Transverse colon (tissue), 4 donors: ENCODE results near the gene KAT2B. TPM values are rescaled to one million over a fixed set of nuclear protein-coding genes. Genes with fewer than 3 reads are reported as not detected.

Experiments
- DNase-seq: peaks from one replicate; pipeline ENCODE4 v3.0.0-alpha.2; 2019
- H3K27ac ChIP-seq, 4 donors: fragments of 200-600 bp; sonication (generic); 2 replicates each; pipeline ENCODE4 v1.5.1; 2016 to 2018; ENCODE audit warnings: inconsistent platforms in 4 of 4
- H3K27me3 ChIP-seq: fragments of 200-600 bp; sonication (generic); 2 replicates; pipeline ENCODE4 v1.5.1; 2017; ENCODE audit warnings: inconsistent platforms
- H3K36me3 ChIP-seq, 4 donors: fragments of 200-600 bp; sonication (generic); 2 replicates each; pipeline ENCODE4 v1.5.1; 2017 to 2019; ENCODE audit warnings: inconsistent platforms in 4 of 4
- H3K4me1 ChIP-seq, 4 donors: fragments of 200-600 bp; sonication (generic); 2 replicates each; pipeline ENCODE4 v1.5.1; 2017 to 2020; ENCODE audit warnings: inconsistent platforms in 4 of 4
- H3K4me3 ChIP-seq, 4 donors: fragments of 200-600 bp; sonication (generic); 1 replicate in 1 of 4; 2 replicates in 3 of 4; pipeline versions ENCODE4 v1.5.1 to v1.6.1; 2017 to 2019; ENCODE audit warnings: inconsistent platforms in 4 of 4
- H3K9me3 ChIP-seq, 2 donors: fragments of 200-600 bp; sonication (generic); 2 replicates each; pipeline ENCODE4 v1.5.1; 2017 to 2019; ENCODE audit warnings: inconsistent platforms in 2 of 2
- EP300 ChIP-seq: sonication (generic); formaldehyde crosslinking; IDR thresholded peaks from one replicate; pipeline ENCODE4 v1.6.1; 2017; ENCODE audit warnings: antibody characterized with exemption, low read depth
- POLR2A ChIP-seq: fragments of 450-650 bp; IDR thresholded peaks from one replicate; pipeline ENCODE4 v1.6.1; 2016; ENCODE audit warnings: antibody characterized with exemption, mild to moderate bottlenecking, moderate library complexity
- POLR2AphosphoS5 ChIP-seq, 3 donors: sonication (generic); formaldehyde crosslinking; IDR thresholded peaks; one replicate each; pipeline ENCODE4 v1.6.1; 2016; ENCODE audit warnings: antibody characterized with exemption in 3 of 3
- WGBS, 2 donors: methylation state at CpG; one replicate each; pipeline ENCODE4 v1.1.5; 2018; ENCODE audit warnings: low coverage in 1 of 2; 5-methylcytosine and 5-hydroxymethylcytosine counted together
- in situ Hi-C, 4 donors: fragments of 200-750 bp; cut with MboI; loops; one replicate each; pipeline versions ENCODE4 v1.15.0 to v1.15.1; 2017; ENCODE audit warnings: low sequenced_read_pairs in 3 of 4, low pct_ligation_motif_present in 1 of 4, low pct_unique_long_range_greater_than_20kb in 1 of 4
- intact Hi-C: fragments of 100-400 bp; cut with DNase I; formaldehyde crosslinking; loops from one replicate; pipeline ENCODE4 v1.15.1; 2023; ENCODE audit warnings: low total_unique reads
- total RNA-seq, 4 donors: library from RNA; depleted of rRNA; stranded (reverse); fragments of >200 nt; gene quantifications; one replicate each; pipeline ENCODE4 v1.1.0, GENCODE V29; 2016
- TF ChIP-seq, protein P1 (sequence below), 5 experiments: fragments of 200-600 bp in 3 of 5; fragments of 450-650 bp in 2 of 5; sonication (generic) in 3 of 5; IDR thresholded peaks; 1 replicate in 2 of 5; 2 replicates in 3 of 5; pipeline ENCODE4 v1.5.1; 2016 to 2017; ENCODE audit warnings: antibody characterized with exemption in 5 of 5, inconsistent platforms in 3 of 5, mild to moderate bottlenecking in 2 of 5, moderate library complexity in 1 of 5

Gene KAT2B
- total RNA-seq, 4 donors from 2014 or later: 21.3 to 35.5 (median 30.2) TPM

DNA sequence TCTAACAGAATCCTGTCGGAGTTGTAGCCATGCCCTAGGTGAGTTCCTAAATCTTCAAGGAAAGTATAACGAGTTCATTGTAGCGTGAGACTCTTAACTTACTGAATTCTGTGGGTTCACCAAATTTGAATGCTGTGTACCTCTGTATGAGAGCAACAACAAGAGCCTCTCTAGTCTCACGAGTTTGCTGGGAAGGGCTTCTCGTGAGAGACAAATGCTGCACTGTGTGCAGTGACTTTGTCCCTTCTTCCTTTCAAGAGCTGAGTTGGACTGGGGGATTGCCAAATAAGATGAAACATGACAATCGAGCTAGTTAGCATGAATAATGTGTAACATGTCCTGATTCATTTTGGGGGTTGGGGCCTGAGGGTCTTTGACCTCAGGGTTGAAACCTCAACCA lies 32.2 kb downstream of the KAT2B start:
- no peak for DNase-seq
- H3K4me3 ChIP-seq: no peak overlapping the region
- intact Hi-C loops: no loop called here
- peaks cover 0 to 4% (median 0%) of the 10 kb centered on the region in 4 donors for H3K36me3 ChIP-seq
- H3K9me3 ChIP-seq: no peaks in the 10 kb centered on the region
- no peak overlapping the region for H3K27ac ChIP-seq
- TF ChIP-seq EP300 (no peak), POLR2A (no peak), POLR2AphosphoS5 (IDR thresholded peaks at IDR 0.05) (no peak)
- TF ChIP-seq, protein P1, sequence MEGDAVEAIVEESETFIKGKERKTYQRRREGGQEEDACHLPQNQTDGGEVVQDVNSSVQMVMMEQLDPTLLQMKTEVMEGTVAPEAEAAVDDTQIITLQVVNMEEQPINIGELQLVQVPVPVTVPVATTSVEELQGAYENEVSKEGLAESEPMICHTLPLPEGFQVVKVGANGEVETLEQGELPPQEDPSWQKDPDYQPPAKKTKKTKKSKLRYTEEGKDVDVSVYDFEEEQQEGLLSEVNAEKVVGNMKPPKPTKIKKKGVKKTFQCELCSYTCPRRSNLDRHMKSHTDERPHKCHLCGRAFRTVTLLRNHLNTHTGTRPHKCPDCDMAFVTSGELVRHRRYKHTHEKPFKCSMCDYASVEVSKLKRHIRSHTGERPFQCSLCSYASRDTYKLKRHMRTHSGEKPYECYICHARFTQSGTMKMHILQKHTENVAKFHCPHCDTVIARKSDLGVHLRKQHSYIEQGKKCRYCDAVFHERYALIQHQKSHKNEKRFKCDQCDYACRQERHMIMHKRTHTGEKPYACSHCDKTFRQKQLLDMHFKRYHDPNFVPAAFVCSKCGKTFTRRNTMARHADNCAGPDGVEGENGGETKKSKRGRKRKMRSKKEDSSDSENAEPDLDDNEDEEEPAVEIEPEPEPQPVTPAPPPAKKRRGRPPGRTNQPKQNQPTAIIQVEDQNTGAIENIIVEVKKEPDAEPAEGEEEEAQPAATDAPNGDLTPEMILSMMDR (IDR thresholded peaks at IDR 0.05): no peak
- peaks cover 0 to 14% (median 0%) of the 10 kb centered on the region in 4 donors for H3K4me1 ChIP-seq
- WGBS, 2 donors: 78 to 91% methylated on average over 6 of the region's 6 CpGs
- no peaks in the 10 kb centered on the region for H3K27me3 ChIP-seq
- in situ Hi-C loops: no loop called here

DNA sequence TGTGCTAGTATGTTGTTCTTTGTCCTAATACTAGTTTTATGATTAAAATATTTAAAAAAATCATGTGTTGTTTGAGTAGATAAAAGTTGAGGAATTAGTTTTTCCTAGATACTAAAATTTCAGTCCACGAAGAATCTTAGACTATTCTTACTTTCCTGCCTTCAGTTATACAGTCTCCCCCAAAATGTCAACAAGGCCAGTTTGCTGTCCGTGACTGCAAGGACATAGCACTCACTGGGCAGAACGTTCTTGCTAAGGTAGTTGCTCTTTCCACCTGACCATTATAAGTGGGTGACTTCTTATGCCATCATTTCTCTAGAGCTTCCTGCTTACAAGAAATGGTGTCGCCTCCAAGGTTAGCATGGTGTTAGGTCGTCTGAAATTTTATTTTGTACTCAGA lies 32.8 kb downstream of the KAT2B start:
- 79 to 83% methylated on average over 5 of the region's 5 CpGs for WGBS, 2 donors
- no peak for TF ChIP-seq EP300
- no peak for TF ChIP-seq POLR2AphosphoS5 (IDR thresholded peaks at IDR 0.05)
- TF ChIP-seq POLR2A: no peak
- TF ChIP-seq, protein P1 (IDR thresholded peaks at IDR 0.05): no peak
- in situ Hi-C loops: no loop called here

DNA sequence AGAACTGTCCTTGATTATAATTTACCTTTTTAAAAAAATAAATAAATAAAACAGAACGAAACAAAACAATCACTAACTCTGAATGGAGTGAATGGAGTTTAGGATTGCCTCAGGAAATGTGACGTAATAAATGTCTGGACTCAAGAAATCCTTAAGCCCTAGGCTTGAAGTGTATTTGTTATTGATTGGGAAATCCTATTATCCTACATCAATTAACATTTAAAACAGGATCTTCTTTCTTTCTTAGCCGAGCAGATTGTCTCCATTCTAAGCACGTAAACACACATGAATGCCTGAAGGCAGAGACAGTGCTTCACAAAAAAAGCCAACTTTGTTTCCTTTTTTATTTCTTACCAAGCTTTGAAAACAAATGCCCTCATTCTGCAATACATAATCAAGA lies 33.4 kb downstream of the KAT2B start:
- in situ Hi-C loops (no loop called here), intact Hi-C loops (no loop called here)
- Histone ChIP-seq H3K27me3 (no peaks in the 10 kb centered on the region), H3K9me3 (no peaks in the 10 kb centered on the region), H3K27ac (no peak overlapping the region), H3K4me1 (peaks cover 0 to 7% (median 0%) of the 10 kb centered on the region in 4 donors), H3K36me3 (peaks cover 0 to 4% (median 0%) of the 10 kb centered on the region in 4 donors), H3K4me3 (no peak overlapping the region)
- 87 to 89% methylated on average over 4 of the region's 4 CpGs for WGBS, 2 donors
- DNase-seq: no peak
- TF ChIP-seq POLR2AphosphoS5 (IDR thresholded peaks at IDR 0.05): no peak

More for the DNA sequence above, 32.8 kb downstream of the KAT2B start:
- intact Hi-C loops: no loop called here
- Histone ChIP-seq H3K36me3 (peaks cover 0 to 4% (median 0%) of the 10 kb centered on the region in 4 donors), H3K27me3 (no peaks in the 10 kb centered on the region), H3K4me1 (peaks cover 0 to 11% (median 0%) of the 10 kb centered on the region in 4 donors), H3K9me3 (no peaks in the 10 kb centered on the region), H3K4me3 (no peak overlapping the region), H3K27ac (no peak overlapping the region)
- no peak for DNase-seq

DNA sequence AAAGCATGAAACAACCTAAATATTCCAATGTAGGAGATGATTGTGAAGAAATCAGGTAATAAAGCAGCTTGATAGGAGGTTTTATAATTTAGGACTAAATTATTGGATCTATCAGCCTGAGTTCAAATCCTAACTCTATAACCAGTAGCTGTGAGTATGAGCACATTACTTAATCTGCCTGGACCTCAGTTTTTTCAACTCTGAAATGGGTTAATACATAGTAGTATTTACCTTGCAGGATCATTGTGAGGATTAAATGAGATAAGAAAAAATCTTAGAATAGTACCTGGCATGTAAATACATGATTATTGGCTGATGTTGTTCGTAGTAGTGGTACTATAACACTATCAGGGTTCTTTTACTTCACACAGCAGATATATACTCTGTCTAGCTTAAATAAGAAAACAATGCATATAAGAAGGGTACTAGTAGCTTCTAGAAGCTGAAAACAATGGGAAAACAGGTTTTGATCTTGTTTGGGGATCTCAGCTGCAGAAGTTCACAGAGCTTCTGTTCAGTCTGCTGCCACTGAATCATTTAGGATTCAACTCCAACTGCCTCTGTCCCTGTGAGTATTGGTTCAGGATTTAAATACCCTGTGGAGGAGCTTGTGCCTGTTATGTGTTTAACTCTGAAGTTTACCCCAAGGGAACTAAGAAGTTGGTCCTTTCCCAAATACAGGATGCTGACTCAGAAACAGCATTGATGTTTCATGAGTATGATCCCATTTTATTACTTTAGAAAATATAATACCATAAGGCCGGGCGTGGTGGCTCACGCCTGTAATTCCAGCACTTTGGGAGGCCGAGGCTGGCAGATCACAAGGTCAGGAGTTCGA lies 34.2 kb downstream of the KAT2B start:
- DNase-seq: no peak
- 73 to 92% methylated on average over 1 to 6 of the region's 6 CpGs for WGBS, 2 donors
- Histone ChIP-seq H3K9me3 (no peaks in the 10 kb centered on the region), H3K27me3 (no peaks in the 10 kb centered on the region), H3K4me1 (peaks cover 0 to 5% (median 0%) of the 10 kb centered on the region in 4 donors), H3K4me3 (no peak overlapping the region), H3K36me3 (peaks cover 0 to 4% (median 0%) of the 10 kb centered on the region in 4 donors), H3K27ac (no peak overlapping the region)
- intact Hi-C loops: no loop called here
- TF ChIP-seq EP300 (no peak), POLR2A (no peak), POLR2AphosphoS5 (IDR thresholded peaks at IDR 0.05) (no peak)
- TF ChIP-seq, protein P1 (IDR thresholded peaks at IDR 0.05): no peak
- in situ Hi-C loops: no loop called here
